ENCODE data around the gene PLEKHA7.

PLEKHA7 gene

DNA sequence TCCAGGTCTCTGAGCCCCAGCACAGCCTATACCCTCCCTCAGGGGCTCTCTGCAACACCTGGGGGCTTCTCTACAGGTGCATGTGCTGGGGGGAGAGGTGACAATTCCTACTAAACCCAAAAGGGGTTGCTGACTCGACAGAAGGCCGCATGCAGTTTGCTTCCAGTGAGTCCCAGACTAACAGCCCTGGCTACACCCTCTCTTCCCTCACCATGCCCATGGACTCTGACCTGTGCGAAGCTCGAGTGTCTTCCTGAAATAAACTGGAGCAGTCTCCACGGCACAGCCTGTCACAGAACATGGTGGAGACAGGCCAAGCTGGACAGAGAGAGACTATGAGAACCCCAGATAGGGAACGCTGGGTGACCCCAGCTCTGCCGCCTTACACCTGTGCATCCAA, 16.6 kb downstream of the PLEKHA7 start:
- H3K27ac Mint-ChIP-seq, result no peak overlapping the region
- no peaks in the 10 kb centered on the region for H3K9me3 Mint-ChIP-seq
- H3K27me3 Mint-ChIP-seq, result no peaks in the 10 kb centered on the region
- H3K4me3 Mint-ChIP-seq, result no peak overlapping the region
- DNase-seq, result no peak
- H3K4me1 Mint-ChIP-seq (ENCODE audit: low read depth), result no peaks in the 10 kb centered on the region
- H3K36me3 Mint-ChIP-seq (ENCODE audit: low read depth), result no peaks in the 10 kb centered on the region

- no peak overlapping the region for H3K27ac Mint-ChIP-seq
- H3K4me3 Mint-ChIP-seq, result no peak overlapping the region
- DNase-seq, result no peak
- no peaks in the 10 kb centered on the region for H3K36me3 Mint-ChIP-seq (ENCODE audit: low read depth)
- H3K27me3 Mint-ChIP-seq, result no peaks in the 10 kb centered on the region
- no peaks in the 10 kb centered on the region for H3K9me3 Mint-ChIP-seq
- H3K4me1 Mint-ChIP-seq (ENCODE audit: low read depth), result peaks cover 8% of the 10 kb centered on the region
These were observed 20.7 kb downstream of the PLEKHA7 start for GRCh38 chr11:16993495-16993894.

DNA sequence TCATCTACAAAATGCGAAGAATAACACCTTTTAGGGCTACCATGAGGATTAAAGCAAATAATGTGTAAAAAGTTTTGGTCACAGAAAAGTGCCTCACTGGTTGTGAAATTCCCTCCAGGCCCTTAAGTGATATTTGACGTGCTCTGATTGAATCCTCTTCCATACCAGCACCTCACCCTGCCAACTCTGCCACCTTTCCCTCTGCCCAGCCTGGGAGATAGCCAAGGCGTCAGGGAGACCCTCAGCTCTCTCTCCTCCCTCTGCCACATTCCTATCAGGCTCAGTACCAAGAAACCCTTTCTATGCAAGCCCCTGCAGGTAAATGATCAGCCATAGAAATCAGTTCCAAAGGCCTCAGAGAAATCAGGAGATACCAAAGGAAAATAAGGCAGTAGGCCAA, 21.4 kb downstream of the PLEKHA7 start:
- DNase-seq, result no peak
- H3K4me1 Mint-ChIP-seq (ENCODE audit: low read depth), result peaks cover 9% of the 10 kb centered on the region
- H3K27me3 Mint-ChIP-seq, result no peaks in the 10 kb centered on the region
- H3K9me3 Mint-ChIP-seq, result no peaks in the 10 kb centered on the region
- no peak overlapping the region for H3K27ac Mint-ChIP-seq
- H3K4me3 Mint-ChIP-seq, result no peak overlapping the region
- H3K36me3 Mint-ChIP-seq (ENCODE audit: low read depth), result no peaks in the 10 kb centered on the region

DNA sequence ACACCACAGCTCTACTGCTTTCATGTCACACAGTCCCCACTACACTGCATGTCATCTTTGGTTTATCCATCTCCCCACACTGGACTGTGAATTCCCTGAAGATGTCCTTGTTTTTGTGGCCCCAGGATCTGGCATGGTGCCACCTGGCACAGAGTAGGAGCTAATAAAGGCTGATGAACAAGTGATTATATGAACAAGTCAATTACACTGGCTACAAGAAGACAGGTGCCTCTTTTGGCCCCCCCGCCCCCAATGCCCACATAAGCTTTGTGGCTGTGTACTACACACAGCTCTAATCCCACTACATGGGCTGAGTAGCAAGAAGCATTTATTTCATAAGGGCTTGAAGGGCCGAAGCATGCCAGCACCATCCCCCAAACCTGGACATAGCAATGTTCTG, 24.7 kb downstream of the PLEKHA7 start:
- no peak overlapping the region for H3K27ac Mint-ChIP-seq
- no peak for DNase-seq
- H3K27me3 Mint-ChIP-seq, result no peaks in the 10 kb centered on the region
- peaks cover 34% of the 10 kb centered on the region for H3K4me1 Mint-ChIP-seq (ENCODE audit: low read depth)
- H3K4me3 Mint-ChIP-seq, result no peak overlapping the region
- H3K9me3 Mint-ChIP-seq, result no peaks in the 10 kb centered on the region
- H3K36me3 Mint-ChIP-seq (ENCODE audit: low read depth), result no peaks in the 10 kb centered on the region

- no peak overlapping the region for H3K27ac Mint-ChIP-seq
- H3K36me3 Mint-ChIP-seq (ENCODE audit: low read depth), result no peaks in the 10 kb centered on the region
- no peaks in the 10 kb centered on the region for H3K27me3 Mint-ChIP-seq
- no peak for DNase-seq
- H3K9me3 Mint-ChIP-seq, result no peaks in the 10 kb centered on the region
- H3K4me3 Mint-ChIP-seq, result no peak overlapping the region
- H3K4me1 Mint-ChIP-seq (ENCODE audit: low read depth), result peaks cover 34% of the 10 kb centered on the region
These were observed 27.0 kb downstream of the PLEKHA7 start for GRCh38 chr11:16987205-16987568.

DNA sequence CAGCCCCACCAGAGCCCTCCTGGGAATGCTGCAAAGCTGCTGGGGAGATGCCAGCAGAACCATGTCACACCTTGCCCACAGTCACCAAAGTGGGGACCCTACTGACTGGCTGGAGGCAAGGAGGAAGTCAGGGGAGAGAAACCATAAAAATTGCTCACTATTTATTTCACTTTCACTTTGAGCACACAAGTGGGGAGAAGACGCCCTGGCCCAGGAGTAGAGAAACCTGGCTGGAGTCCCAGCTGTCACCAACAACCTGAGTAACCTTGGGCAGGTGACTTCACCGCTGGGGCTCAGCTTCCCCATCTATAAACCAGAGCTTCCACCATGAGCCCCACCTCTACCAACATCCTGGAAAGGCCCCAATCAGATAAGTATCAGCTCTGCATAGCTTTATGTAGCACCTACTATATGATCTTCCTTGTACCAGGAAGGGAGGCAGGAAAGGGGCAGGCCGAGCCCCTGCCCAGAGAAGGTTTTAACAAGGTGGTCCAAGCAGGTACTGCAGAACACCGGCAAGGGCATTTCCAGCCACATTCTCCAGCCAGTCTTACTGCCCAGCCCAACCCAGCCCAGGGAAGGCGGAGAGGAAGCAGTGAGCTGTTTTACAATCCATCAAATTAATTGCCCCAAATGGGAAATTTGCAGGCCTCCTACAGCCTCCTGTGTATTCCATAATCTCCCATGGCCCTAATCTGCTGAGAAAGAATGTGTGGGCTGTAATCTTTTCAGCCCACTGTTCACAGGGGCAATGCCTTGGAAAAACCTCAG, 27.6 kb downstream of the PLEKHA7 start:
- Mint-ChIP-seq H3K9me3 (no peaks in the 10 kb centered on the region), H3K4me3 (no peak overlapping the region), H3K36me3 (ENCODE audit: low read depth) (no peaks in the 10 kb centered on the region), H3K27me3 (no peaks in the 10 kb centered on the region), H3K4me1 (ENCODE audit: low read depth) (peaks cover 34% of the 10 kb centered on the region), H3K27ac (peak overlapping the region; percentile 42)
- peak; percentile 59 for DNase-seq

GRCh38 chr11:16985297-16985696, 28.9 kb downstream of the PLEKHA7 start:
- Mint-ChIP-seq H3K36me3 (ENCODE audit: low read depth) (no peaks in the 10 kb centered on the region), H3K27ac (no peak overlapping the region), H3K27me3 (no peaks in the 10 kb centered on the region), H3K4me3 (no peak overlapping the region), H3K9me3 (no peaks in the 10 kb centered on the region), H3K4me1 (ENCODE audit: low read depth) (peaks cover 34% of the 10 kb centered on the region)
- DNase-seq, result no peak

GRCh38 chr11:16984229-16984628, 30.0 kb downstream of the PLEKHA7 start:
- Mint-ChIP-seq H3K9me3 (no peaks in the 10 kb centered on the region), H3K27me3 (no peaks in the 10 kb centered on the region), H3K4me3 (no peak overlapping the region)

GRCh38 chr11:16982809-16983208, 31.4 kb downstream of the PLEKHA7 start:
- H3K4me3 Mint-ChIP-seq, result no peak overlapping the region
- no peaks in the 10 kb centered on the region for H3K27me3 Mint-ChIP-seq
- no peak for DNase-seq
- H3K27ac Mint-ChIP-seq, result no peak overlapping the region
- H3K36me3 Mint-ChIP-seq (ENCODE audit: low read depth), result no peaks in the 10 kb centered on the region
- H3K4me1 Mint-ChIP-seq (ENCODE audit: low read depth), result peaks cover 25% of the 10 kb centered on the region
- no peaks in the 10 kb centered on the region for H3K9me3 Mint-ChIP-seq

More at GRCh38 chr11:16984229-16984628, 30.0 kb downstream of the PLEKHA7 start:
- peaks cover 31% of the 10 kb centered on the region for H3K4me1 Mint-ChIP-seq (ENCODE audit: low read depth)
- H3K27ac Mint-ChIP-seq, result no peak overlapping the region
- no peaks in the 10 kb centered on the region for H3K36me3 Mint-ChIP-seq (ENCODE audit: low read depth)
- no peak for DNase-seq

DNA sequence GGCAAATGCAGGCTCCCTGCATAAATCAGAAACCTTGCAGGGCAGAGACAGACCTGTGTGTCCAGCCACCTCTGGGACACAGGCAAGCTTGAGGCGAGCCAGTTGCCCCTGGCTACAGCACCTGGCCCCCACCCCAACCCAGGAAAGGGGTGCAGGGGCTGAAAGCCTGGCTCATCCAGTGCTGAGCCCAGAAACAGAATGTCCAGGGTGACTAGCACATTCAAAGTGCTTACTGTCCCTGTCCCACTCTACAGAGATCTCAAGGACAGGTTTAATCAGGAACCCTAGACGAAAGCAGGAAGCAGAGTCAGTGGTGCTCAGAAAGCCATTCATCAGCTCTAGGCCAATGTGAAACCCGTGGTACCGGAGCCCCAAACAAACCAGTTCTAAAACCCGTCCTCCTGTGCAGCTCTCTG, 31.9 kb downstream of the PLEKHA7 start:
- DNase-seq, result no peak
- Mint-ChIP-seq H3K27ac (no peak overlapping the region), H3K27me3 (no peaks in the 10 kb centered on the region), H3K9me3 (no peaks in the 10 kb centered on the region), H3K4me3 (no peak overlapping the region), H3K36me3 (ENCODE audit: low read depth) (no peaks in the 10 kb centered on the region), H3K4me1 (ENCODE audit: low read depth) (peaks cover 20% of the 10 kb centered on the region)

DNA sequence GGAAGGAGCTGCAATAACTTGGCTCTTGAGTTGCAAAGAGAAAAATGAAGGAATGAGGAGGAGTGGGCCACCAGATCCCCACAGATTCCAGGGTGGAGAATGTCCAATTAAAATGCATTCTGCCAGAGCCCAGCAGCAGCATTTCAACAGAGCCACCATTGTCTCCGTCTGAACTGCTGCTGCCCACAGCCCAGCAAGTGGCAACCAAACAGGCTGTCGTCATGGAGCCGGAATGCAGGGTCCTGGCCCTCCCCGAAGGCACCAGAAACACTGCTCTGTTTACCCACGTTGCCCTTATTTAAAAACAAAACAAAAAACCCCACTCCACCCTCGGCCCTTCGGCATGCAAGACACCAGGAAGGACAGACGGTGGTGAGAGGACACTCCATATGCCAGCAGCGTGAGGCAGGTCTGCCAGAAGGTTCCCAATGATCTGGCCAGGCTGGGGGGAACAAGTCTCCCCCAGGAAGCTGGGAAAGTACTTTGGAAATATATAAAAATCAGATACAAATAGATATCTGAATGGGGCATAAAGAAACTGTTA, 32.5 kb downstream of the PLEKHA7 start:
- no peaks in the 10 kb centered on the region for H3K36me3 Mint-ChIP-seq (ENCODE audit: low read depth)
- no peak overlapping the region for H3K27ac Mint-ChIP-seq
- no peaks in the 10 kb centered on the region for H3K27me3 Mint-ChIP-seq
- no peak overlapping the region for H3K4me3 Mint-ChIP-seq
- H3K9me3 Mint-ChIP-seq, result no peaks in the 10 kb centered on the region
- peaks cover 15% of the 10 kb centered on the region for H3K4me1 Mint-ChIP-seq (ENCODE audit: low read depth)
- no peak for DNase-seq

- Mint-ChIP-seq H3K9me3 (no peaks in the 10 kb centered on the region), H3K36me3 (ENCODE audit: low read depth) (no peaks in the 10 kb centered on the region), H3K4me1 (ENCODE audit: low read depth) (no peaks in the 10 kb centered on the region), H3K27me3 (no peaks in the 10 kb centered on the region), H3K4me3 (no peak overlapping the region), H3K27ac (no peak overlapping the region)
- no peak for DNase-seq
These were observed 34.3 kb downstream of the PLEKHA7 start for GRCh38 chr11:16979703-16980622.

DNA sequence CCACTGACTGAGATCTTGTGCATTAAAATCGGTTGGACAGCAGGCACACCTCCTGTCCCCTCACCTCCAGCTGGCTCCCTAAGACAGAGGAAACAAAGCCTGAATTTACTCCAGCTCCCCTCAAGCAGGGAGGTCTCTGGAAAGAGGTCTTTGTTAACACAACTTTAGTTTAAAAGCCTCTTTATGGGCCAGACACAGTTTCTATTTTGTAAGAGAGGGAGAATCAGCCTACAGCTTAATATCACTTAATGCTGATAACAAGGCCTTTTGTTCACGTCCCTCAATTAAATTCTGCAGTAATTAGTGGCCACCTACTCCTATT, 36.3 kb downstream of the PLEKHA7 start:
- Mint-ChIP-seq H3K36me3 (ENCODE audit: low read depth) (no peaks in the 10 kb centered on the region), H3K27me3 (no peaks in the 10 kb centered on the region), H3K9me3 (no peaks in the 10 kb centered on the region), H3K4me1 (ENCODE audit: low read depth) (no peaks in the 10 kb centered on the region), H3K27ac (no peak overlapping the region), H3K4me3 (no peak overlapping the region)
- DNase-seq, result no peak

- no peaks in the 10 kb centered on the region for H3K27me3 Mint-ChIP-seq
- H3K36me3 Mint-ChIP-seq (ENCODE audit: low read depth), result no peaks in the 10 kb centered on the region
- DNase-seq, result no peak
- H3K27ac Mint-ChIP-seq, result no peak overlapping the region
- no peaks in the 10 kb centered on the region for H3K4me1 Mint-ChIP-seq (ENCODE audit: low read depth)
- no peaks in the 10 kb centered on the region for H3K9me3 Mint-ChIP-seq
- no peak overlapping the region for H3K4me3 Mint-ChIP-seq
These were observed 36.8 kb downstream of the PLEKHA7 start for GRCh38 chr11:16977136-16977993.
